ENCODE measurements around the gene GARNL3. TPM values are rescaled to one million over a fixed set of nuclear protein-coding genes. Genes with fewer than 3 reads are reported as not detected.

GARNL3 gene
- total and polyA plus RNA-seq, 11 donors, result 7.1 to 60.4 (median 20.3) TPM

DNA sequence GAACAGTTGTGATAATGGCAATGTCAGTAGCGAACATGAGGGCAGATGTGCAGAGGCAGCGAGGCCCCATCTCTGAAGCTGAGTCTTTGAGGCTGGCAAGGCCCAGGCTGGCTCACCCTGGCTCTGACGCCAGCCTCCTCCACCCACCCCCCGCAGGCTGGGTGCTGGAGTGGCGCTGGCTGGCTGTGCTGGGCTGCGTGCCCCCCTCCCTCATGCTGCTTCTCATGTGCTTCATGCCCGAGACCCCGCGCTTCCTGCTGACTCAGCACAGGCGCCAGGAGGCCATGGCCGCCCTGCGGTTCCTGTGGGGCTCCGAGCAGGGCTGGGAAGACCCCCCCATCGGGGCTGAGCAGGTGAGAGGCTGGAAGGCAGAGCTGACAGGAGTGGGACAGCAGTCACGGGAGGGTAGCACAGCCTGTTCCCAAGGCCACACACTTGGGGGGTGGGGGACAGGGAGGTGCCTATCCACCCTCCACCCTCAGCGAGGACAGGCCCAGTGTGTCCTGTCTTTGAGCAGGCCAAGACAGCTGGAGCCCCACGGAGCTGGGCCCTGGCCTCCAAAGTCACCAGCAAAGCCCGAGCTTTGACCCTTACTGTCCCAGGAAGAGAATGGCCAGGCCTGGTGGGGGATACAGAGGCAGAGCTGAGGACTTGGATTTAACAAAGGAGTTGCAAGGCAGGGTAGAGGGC lies 138.0 kb downstream of the GARNL3 start:
- Histone ChIP-seq H3K9me3 (no peaks in the 10 kb centered on the region), H3K4me3 (no peak overlapping the region), H3K4me1 (peaks cover 0 to 30% (median 17%) of the 10 kb centered on the region in 12 donors), H3K36me3 (peaks cover 0 to 64% (median 39%) of the 10 kb centered on the region in 9 donors), H3K27me3 (no peaks in the 10 kb centered on the region), H3K27ac (peak overlapping the region in 1 of 12 donors; percentile 12)
- intact Hi-C loops (cut with DNase I), result no loop called here
- TF ChIP-seq POLR2A (IDR thresholded peaks at IDR 0.05), result no peak
- TF ChIP-seq, protein P1, sequence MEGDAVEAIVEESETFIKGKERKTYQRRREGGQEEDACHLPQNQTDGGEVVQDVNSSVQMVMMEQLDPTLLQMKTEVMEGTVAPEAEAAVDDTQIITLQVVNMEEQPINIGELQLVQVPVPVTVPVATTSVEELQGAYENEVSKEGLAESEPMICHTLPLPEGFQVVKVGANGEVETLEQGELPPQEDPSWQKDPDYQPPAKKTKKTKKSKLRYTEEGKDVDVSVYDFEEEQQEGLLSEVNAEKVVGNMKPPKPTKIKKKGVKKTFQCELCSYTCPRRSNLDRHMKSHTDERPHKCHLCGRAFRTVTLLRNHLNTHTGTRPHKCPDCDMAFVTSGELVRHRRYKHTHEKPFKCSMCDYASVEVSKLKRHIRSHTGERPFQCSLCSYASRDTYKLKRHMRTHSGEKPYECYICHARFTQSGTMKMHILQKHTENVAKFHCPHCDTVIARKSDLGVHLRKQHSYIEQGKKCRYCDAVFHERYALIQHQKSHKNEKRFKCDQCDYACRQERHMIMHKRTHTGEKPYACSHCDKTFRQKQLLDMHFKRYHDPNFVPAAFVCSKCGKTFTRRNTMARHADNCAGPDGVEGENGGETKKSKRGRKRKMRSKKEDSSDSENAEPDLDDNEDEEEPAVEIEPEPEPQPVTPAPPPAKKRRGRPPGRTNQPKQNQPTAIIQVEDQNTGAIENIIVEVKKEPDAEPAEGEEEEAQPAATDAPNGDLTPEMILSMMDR (IDR thresholded peaks at IDR 0.05), result no peak
- ATAC-seq (no peak), DNase-seq (no peak)
- WGBS, 4 donors, result 83 to 90% (median 84%) methylated on average over 8 to 18 of the region's 18 CpGs

DNA sequence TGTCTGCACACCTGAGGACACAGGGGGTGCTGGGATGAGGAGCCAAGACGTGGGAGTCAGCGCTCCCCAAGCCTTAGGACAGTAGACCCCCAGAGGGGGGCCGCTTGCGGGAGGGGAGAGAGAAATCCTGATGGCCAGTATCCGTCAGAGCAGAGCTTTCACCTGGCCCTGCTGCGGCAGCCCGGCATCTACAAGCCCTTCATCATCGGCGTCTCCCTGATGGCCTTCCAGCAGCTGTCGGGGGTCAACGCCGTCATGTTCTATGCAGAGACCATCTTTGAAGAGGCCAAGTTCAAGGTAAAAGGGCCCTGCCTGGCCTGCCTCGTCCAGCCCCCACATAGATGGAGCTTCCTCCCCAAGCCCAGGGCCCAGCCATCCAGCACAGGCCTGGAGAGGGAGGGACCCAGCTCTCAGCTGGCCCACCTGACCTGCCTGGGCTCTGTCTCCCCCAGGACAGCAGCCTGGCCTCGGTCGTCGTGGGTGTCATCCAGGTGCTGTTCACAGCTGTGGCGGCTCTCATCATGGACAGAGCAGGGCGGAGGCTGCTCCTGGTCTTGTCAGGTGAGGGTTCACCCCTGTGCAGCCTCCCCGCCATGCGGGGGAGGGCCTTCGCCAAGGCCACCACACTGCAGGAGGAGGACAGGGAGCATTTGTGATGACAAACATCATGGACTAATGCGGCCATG lies 139.1 kb downstream of the GARNL3 start:
- DNase-seq (no peak), ATAC-seq (no peak)
- Histone ChIP-seq H3K4me3 (no peak overlapping the region), H3K4me1 (peaks cover 0 to 22% (median 13%) of the 10 kb centered on the region in 12 donors), H3K27me3 (no peaks in the 10 kb centered on the region), H3K36me3 (peaks cover 0 to 64% (median 39%) of the 10 kb centered on the region in 9 donors), H3K27ac (peak overlapping the region in 1 of 12 donors; percentile 5), H3K9me3 (no peaks in the 10 kb centered on the region)
- WGBS, 4 donors, result 90 to 98% (median 93%) methylated on average over 17 to 22 of the region's 22 CpGs
- no peak for TF ChIP-seq POLR2A (IDR thresholded peaks at IDR 0.05)
- TF ChIP-seq, protein P1 (IDR thresholded peaks at IDR 0.05), result no peak
- intact Hi-C loops (cut with DNase I), result no loop called here

DNA sequence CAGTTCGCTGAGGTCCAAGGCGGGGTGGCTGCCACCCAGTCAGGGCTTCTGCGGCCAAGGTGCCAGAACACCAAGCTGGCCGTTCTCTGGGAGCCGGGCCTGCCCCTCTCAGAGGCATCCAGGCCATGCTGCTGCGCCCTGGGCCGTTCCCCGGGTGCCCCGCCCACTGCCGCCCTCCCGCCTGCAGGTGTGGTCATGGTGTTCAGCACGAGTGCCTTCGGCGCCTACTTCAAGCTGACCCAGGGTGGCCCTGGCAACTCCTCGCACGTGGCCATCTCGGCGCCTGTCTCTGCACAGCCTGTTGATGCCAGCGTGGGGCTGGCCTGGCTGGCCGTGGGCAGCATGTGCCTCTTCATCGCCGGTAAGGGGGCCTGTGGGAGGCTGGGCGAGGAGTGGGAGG lies 140.1 kb downstream of the GARNL3 start:
- Histone ChIP-seq H3K27me3 (no peaks in the 10 kb centered on the region), H3K9me3 (no peaks in the 10 kb centered on the region), H3K4me3 (no peak overlapping the region), H3K36me3 (peaks cover 0 to 63% (median 39%) of the 10 kb centered on the region in 9 donors), H3K27ac (no peak overlapping the region), H3K4me1 (peaks cover 0 to 16% (median 11%) of the 10 kb centered on the region in 12 donors)
- WGBS, 4 donors, result 87 to 96% (median 95%) methylated on average over 18 to 23 of the region's 23 CpGs
- no peak for TF ChIP-seq POLR2A (IDR thresholded peaks at IDR 0.05)
- TF ChIP-seq, protein P1 (IDR thresholded peaks at IDR 0.05), result no peak
- intact Hi-C loops (cut with DNase I), result no loop called here
- no peak for DNase-seq
- ATAC-seq, result no peak

Measured in heart left ventricle (tissue), 16 donors.